Right renal cortex interstitium (tissue), 3 donors: ENCODE measurements around the gene TRMT61A. TPM values are rescaled to one million over a fixed set of nuclear protein-coding genes. Genes with fewer than 3 reads are reported as not detected.
"Not testable (repeated sequence)": the region's sequence is repeated elsewhere in the genome, so short reads cannot be mapped to it uniquely, and the experiment has no call there.

Source experiments
- DNase-seq, 3 donors: peaks; one replicate each; pipeline ENCODE4 v3.0.0-alpha.2; 2013; ENCODE audit warnings: low read depth in 3 of 3, low spot score in 2 of 3
- polyA plus RNA-seq, 3 donors: library from polyadenylated mRNA; unstranded; fragments of 120-200 nt; gene quantifications; one replicate each; pipeline ENCODE4 v1.2.1, GENCODE V29; 2013; ENCODE audit not compliant: insufficient read length in 3 of 3

The TRMT61A gene
- polyA plus RNA-seq, 3 donors: 5.7 to 6.8 (median 5.9) TPM

- DNase-seq: no peak
Measured at GRCh38 chr14:103508521-103509329, 20.3 kb upstream of the TRMT61A start.

- DNase-seq: no peak
Measured at GRCh38 chr14:103509864-103510723, 18.9 kb upstream of the TRMT61A start.

GRCh38 chr14:103510724-103511693 is 18.0 kb upstream of the TRMT61A start:
- no peak for DNase-seq

GRCh38 chr14:103512180-103512579 is 16.8 kb upstream of the TRMT61A start:
- not testable (repeated sequence) for DNase-seq

- DNase-seq: no peak
Measured at GRCh38 chr14:103512701-103513611, 16.0 kb upstream of the TRMT61A start.

- DNase-seq: no peak
Measured at GRCh38 chr14:103514596-103515421, 14.2 kb upstream of the TRMT61A start.

- no peak for DNase-seq
Measured at GRCh38 chr14:103516426-103517173, 12.4 kb upstream of the TRMT61A start.

GRCh38 chr14:103517174-103517566 is 11.8 kb upstream of the TRMT61A start:
- DNase-seq: no peak

GRCh38 chr14:103517721-103518421 is 11.1 kb upstream of the TRMT61A start:
- DNase-seq: no peak

- no peak for DNase-seq
Measured at GRCh38 chr14:103518422-103519042, 10.5 kb upstream of the TRMT61A start.

GRCh38 chr14:103519043-103519836 is 9.8 kb upstream of the TRMT61A start:
- DNase-seq: no peak

GRCh38 chr14:103519837-103520212 is 9.2 kb upstream of the TRMT61A start:
- DNase-seq: no peak

GRCh38 chr14:103520269-103520656 is 8.7 kb upstream of the TRMT61A start:
- DNase-seq: no peak

- DNase-seq: peak in 1 of 3 donors; percentile 61
Measured at GRCh38 chr14:103520657-103521437, 8.1 kb upstream of the TRMT61A start.

GRCh38 chr14:103521438-103521950 is 7.5 kb upstream of the TRMT61A start:
- DNase-seq: no peak
